Measurements from ENCODE around the gene SRP54.
"Not testable (repeated sequence)": the region's sequence is repeated elsewhere in the genome, so short reads cannot be mapped to it uniquely, and the experiment has no call there.

The SRP54 gene

DNA sequence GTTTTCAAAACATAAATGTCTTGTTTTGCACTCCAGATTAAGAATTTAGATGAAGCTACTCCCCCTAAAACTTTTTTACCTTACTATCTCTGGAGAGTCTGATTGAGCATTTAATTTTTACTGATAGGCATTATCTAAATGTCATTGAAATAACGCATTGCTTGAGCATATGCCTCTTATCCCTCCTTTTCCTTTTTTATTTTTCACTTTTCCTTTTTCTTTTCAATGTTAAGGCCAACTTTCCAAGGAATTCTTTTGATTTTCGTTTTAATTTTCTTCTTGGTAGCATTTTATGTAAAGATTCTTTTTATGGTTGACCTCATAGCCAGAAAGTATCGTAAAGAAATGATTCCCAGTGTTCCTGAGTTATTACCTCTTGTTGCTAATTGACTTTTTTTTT is 2.9 kb downstream of the SRP54 start:
- no peak for DNase-seq

DNA sequence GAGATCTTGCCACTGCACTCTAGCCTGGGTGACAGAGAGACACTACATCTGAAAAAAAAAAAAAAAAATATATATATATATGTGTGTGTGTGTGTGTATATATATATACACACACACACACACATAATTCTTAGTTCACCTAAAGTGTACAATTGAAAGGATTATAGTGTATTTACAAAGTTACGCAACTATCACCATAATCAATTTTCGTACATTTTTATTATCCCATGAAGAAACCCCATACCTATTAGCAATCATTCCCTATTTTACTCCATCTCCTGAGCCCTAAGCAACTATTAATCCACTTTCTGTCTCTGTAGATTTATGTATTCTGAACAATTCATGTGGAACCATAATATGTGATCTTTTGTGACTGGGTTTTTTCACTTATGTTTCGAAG is 4.4 kb downstream of the SRP54 start:
- DNase-seq, result no peak

DNA sequence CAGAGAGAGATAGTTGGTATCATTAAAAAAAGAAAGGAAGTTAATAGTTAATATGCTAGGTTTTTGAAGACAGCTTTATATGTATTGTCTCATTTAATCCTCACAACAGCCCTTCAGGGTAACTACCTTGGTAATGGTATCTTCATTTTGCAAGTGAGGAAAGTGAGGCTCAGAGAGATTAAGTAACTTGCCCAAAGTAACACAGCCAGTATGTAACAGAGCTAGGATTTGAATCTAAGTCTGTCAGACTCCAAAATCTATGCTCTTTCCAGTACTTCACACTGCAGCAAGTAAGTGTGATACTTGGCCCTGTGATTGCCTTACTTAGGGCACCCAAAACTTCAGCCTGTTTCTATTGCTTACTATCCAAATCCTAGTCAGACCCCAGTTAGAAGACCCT is 7.0 kb downstream of the SRP54 start:
- no peak for DNase-seq

DNA sequence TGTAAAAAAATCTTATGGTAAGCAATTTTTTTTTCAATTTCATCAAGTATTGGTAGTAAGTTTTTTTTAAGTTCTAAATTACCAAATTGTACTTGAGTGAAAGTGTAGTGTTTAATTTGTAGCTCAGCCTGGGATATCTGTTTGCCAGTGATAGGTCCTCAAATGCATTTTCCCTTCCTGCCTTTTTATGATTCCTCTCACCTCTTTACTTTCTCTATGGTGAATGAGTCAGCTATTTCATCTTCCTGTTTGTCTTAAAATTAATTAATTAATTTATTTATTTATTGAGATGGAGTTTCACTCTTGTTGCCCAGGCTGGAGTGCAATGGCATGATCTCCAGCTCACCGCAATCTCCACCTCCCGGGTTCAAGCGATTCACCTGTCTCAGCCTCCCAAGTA is 10.6 kb downstream of the SRP54 start:
- no peak for DNase-seq

DNA sequence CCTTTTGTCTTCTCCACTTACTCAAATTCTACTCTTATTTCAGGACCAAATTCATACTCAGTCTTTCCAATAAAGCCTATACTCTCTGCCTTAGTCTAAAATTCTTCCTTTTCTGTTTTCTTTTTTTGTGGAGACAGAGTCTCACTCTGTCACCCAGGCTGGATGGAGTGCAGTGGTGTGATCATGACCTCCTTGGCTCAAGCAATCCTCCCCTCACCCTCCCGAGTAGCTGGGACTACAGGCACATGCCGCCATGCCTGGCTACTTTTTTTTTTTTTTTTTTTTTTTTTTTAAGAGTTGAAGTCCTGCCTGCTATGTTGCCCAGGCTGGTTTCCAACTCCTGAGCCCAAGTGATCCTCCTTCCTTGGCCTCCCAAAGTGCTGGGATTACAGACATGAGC is 11.9 kb downstream of the SRP54 start:
- no peak for DNase-seq

DNA sequence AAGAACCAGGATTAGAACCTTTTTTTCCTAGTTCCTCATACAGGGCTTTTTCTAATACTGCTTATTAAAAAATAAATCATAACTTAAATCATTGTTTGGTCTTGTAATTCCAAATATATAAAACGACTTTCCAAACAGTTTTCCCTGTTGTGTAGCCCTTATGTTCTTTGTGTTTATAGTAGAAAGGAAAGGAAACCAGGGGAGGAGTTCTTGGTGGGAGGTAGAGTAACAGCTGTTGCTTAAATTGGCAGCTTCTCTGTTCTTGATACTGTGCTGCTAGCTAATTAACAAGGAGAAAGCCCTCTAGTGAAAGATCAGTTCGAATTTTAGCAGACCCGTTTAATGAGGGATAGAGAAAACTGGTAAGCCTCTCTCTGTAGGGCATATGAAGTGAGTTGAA is 15.0 kb downstream of the SRP54 start:
- no peak for DNase-seq

DNA sequence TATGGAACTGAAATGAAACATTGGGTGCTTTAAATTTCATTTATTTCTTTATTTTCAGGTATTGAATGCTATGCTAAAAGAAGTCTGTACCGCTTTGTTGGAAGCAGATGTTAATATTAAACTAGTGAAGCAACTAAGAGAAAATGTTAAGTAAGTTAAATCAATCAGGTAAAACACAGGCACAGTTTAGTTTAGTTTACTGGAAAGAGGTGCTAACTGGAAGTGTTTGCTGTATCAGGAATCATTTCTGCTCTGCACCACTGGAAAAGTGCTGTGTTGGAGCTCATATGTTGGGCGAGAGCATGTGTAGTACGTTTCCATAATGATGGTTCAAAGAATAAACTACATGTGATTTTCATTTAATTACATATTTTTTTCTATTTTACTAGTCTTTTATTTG is 16.7 kb downstream of the SRP54 start:
- DNase-seq, result no peak

DNA sequence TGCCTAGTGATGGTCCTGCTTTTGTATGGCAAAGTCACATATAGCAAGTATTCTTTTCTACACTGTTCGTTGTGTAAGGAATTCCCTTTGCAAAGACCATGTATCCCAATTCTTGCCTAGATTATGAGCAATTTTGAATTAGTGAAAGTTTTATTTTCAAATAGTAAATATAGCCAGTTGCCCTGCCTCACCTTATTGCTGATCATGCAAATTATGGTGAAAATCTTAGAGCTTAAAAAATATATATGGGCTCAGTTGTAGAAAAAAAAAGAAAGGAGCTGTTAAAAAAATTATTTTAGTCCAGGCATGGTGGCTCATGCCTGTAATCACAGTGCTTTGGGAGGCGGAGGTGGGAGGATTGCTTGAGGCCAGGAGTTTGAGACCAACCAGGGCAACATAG is 18.8 kb downstream of the SRP54 start:
- no peak for DNase-seq

DNA sequence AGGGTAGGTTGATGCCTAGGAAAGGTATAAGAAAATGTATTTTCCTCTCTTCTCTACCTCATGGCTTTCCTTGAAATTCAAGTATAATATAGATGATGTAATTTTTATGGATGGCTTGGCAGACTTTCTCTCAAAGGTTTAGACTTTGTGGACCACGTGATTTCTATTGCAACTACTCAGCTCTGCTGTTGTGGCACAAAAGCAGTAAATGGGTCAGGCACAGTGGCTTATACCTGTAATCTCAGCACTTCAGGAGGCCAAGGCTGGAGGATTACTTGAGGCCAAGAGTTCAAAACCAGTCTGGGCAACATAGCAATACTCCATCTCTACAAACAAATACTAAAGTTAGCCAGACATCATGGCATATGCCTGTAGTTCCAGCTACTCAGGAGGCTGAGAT is 22.0 kb downstream of the SRP54 start:
- DNase-seq, result no peak

DNA sequence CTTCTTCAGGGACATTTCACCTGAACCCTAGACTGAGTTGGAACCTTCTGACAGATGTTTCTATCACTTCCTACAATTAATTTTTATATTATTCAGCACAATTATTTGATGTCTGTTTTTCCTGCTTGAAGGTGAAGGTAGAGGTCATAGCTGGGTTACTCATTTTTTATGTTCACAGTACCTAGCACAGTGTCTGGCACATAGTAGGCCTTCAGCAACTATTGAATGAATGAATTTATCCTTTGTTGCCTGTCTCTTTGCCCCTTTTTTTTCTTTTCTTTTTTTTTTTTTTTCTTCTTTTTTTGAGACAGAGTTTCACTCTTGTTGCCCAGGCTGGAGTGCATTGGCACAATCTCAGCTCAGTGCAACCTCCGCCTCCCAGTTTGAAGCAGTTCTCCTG is 33.8 kb downstream of the SRP54 start:
- no peak for DNase-seq

DNA sequence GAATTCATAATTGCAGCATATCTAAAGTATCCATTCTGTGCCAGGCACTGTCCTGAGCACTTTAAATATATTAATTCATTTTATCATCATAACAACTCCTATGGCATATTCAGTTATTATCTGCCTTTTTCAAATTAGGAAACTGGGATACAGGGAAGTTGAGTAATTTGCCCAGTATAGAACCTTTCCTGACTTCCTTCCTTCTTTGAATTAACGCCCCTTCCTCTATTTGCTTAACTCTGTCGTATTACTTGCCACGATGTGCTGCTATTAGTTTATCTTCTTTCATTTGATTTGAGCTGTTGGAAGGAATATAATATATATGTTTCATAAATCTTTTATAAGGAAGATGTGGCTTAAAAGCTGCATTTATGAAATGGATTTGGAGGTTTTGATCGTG is 37.9 kb downstream of the SRP54 start:
- no peak for DNase-seq

DNA sequence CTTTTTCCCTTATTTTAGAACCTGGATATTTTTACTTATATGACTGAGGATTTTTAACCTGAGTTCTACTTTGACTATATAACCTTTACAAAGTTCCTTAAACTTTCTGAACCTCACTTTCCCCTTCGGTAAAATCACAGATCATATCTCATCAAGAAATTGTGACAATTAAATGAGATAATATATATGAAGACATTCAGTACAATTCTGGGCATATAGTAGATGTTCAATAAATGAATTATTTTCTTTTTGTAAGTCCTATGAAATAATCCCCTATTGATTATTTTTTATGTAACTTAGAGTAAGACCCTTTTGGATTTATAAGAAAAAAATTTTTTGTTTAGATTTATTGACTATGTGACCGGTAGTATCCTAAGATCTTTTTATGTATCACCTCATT is 45.6 kb downstream of the SRP54 start:
- no peak for DNase-seq

DNA sequence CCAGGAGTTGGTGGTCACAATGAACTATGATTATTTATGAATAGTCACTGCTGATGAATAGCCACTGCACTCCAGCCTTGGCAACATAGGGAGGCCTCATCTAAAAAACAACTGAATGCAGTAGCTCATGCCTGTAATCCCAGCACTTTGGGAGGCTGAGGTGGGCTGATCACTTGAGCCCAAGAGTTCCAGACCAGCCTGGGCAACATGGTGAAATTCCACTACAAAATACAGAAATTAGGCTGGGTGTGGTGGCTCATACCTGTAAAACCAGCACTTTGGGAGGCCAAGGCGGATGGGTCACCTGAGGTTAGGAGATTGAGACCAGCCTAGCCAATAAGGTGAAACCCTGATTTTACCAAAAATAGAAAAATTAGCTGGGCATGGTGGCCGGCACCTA is 49.8 kb downstream of the SRP54 start:
- no peak for DNase-seq

DNA sequence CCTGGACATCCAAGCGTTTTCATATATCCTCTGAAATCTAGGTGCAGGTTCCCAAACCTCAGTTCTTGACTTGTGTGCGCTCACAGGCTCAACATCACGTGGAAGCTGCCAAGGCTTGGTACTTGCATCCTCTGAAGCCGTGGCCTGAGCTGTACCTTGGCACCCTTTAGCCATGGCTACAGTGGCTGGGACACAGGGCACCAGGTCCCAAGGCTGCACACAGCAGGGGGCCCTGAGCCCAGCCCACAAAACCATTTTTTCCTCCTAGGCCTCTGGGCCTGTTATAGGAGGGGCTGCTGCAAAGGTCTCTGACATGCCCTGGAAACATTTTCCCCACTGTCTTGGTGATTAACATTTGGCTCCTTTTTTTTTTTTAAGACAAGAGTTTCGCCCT is 51.6 kb downstream of the SRP54 start:
- no peak for DNase-seq

DNA sequence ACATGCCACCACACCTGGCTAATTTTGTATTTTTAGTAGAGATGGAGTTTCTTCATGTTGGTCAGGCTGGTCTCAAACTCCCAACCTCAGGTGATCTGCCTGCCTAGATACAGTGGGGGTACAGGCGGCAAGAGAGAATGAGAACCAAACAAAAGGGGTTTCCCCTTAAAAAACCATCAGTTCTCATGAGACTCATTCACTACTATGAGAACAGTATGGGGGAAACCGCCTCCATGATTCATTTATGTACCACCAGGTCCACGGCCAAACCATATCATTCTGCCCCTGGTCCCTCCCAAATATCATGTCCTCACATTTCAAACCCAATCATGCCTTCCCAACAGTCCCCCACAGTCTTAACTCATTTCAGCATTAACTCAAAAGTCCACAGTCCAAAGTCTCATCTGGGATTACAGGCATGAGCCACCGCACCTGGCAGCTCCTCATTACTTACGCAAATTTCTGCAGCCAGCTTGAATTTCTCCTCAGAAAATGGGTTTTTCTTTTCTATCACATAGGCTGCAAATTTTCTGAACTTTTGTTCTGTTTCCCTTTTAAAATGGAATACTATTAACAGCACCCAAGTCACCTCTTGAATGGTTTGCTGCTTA is 52.3 kb downstream of the SRP54 start:
- DNase-seq, result not testable (repeated sequence)

DNA sequence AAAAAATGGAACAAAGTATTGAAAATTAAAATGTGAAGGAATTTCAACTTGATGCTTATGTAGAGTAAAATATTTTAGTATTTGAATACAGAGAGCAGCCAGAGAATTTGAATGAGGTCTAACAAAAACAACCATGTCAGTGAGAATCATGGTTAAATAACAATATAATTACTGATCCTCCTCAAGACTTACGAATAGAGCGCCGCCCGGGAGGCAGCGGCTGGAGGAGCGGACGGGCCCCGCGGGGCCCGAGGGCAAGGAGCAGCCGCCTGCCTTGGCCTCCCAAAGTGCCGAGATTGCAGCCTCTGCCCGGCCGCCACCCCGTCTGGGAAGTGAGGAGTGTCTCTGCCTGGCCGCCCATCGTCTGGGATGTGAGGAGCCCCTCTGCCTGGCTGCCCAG is 55.5 kb downstream of the SRP54 start:
- not testable (repeated sequence) for DNase-seq

DNA sequence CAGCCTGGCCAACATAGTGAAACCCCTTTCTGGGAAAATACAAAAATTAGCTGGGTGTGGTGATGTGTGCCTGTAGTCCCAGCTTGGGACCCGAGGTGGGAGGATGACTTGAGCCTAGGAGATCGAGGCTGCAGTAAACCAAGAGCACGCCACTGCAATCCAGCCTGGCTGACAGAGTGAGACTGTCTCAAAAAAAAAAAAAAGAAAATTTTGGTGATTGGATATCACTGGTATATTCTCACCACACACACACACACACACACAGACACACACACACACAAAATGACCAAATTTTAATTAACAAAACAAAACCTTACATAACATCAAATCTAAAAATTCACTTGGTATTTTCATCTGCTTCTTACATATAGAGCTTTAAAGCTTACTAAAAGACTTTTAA is 59.8 kb downstream of the SRP54 start:
- no peak for DNase-seq

DNA sequence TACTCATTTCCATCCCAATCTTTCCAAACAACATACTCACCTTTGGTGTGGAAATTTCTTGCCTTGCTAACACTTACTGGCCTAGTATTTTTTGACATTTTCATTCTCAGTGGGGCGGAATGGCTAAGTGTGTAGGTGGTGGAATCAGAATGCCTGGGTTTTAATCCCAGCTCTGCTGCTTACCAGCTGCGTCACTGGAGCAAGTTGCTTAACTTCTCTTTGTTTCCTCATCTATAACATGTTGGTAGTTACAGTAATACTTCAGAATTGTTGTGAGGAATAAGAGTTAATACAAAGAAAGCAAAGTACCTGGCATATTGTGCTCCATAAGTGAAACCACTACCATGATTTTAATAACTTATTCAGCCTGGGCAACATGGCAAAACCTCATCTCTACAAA is 60.3 kb downstream of the SRP54 start:
- DNase-seq, result no peak

DNA sequence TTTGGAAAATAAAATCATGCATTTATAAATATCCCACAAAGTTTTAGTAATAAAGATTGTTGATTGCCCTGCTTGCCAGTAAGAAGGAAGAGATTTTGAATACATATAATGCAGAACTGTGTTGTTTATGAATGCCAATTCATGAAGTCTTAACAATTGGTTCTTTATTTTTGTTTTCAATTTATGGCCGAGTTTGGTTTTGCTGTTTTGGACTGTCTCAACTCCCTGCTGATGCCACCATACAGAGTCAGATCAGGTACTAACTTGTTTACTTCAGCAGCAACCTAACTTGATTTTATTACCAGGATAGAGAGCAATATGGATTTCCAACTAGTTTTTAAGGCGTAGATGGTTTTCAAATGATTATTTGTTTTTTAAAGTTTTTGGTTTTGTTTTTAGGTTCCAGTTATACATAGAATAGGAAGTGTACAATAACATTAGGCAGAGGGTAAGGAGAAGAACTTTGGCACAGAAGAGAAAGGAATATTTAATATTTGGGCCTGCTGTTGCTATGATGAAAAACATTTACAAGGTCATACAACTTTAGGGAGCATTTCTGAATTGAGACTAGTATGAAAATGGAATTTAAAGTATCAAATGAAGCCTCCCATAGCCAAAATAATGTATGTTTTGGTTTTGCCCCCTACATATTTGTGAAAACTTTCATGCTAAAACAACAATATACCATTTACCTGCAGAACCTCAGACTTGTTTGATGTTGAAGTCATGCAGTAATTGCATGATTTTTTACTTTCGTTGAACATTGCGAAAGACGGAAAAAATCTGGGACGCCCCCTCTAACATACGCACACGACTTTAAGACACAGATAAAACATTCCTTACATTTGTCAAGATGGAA is 62.4 kb downstream of the SRP54 start:
- peak; percentile 6 for DNase-seq

DNA sequence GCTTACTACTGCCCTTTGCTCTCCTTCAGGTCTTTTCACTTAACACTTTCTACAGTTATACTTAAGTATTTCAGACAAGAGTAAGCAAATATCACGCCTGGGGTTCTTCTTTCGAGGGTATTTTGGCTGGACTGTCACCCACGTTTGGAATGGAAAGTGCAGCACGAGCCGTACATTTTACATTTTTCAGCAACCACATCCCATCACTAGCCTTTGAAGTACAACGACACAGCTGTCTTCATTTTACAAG is 62.9 kb downstream of the SRP54 start:
- no peak for DNase-seq

DNA sequence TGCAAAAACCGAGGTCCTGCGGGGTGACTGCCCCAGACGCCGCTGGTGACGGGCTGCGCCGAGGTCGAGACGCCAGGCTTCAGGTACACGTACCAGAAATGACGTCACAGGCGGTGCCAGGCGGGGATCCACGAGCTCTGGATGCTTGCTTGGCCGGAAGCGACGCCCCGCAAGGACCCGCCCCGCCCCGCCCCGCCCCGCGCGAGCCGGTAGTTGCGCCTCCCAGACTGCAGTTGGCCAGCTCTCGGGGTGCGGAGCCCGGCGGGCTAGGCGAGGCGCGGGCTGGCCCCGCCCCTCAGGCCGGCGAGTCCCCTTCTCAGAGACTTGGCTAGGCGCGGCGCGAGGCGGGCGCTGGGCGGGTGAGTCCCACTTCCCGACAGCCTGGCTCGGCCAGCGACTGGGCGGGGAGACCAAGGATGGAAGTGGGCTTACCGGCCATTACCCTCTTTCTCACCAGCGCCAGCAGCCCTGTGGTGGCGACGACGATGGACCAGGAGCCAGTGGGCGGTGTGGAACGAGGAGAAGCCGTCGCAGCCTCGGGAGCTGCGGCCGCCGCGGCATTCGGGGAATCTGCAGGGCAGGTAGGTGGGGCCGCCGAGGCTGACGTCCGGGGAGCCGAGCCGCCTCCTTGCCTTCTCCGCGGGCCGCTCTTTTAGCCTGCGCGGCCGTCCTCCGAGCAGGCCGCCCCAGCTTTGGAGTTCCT is 63.4 kb downstream of the SRP54 start, which contains the start of gene FAM177A1:
Gene FAM177A1, plus strand, starts transcription at position 225 of the 703 bp plus-strand sequence. Its CDS starts 192 bp downstream, at position 417.
- DNase-seq, result peak; percentile 99

DNA sequence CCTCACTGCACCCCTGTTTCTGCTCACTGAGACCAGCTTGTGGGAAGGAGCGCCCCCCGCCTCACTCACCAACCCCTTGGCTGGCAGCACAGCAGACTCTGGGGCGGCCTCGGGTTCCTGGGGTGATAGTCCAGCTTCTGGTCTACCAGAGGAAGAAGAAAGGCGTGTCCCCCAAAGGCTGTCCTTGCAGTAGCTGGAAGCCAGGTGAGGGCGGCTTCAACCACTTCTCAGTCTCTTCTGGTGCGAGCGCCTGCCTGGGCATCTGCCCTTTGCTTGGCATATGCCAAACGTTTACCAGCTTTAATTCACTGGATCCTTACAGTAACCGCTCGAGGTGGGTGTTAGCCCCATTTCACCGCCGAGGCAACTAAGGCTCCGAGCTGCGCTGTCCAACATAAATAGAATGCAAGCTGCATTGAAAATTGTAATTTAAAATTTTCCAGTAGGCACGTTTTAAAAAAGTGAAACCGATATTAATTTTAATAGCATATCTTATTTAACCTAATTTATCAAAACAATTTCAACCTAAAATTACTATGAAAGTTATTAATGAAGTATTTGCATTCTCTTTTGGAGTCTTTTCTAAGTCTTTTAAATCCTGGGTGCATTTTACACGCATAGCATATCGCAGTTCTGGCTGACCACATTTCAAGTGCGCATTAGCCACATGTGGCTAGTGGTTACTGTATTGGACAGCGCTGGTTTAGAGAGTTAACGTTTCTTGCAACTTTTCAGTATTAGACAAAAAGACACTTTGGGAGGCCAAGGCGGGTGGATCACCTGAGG is 64.2 kb downstream of the SRP54 start:
- peak; percentile 21 for DNase-seq

DNA sequence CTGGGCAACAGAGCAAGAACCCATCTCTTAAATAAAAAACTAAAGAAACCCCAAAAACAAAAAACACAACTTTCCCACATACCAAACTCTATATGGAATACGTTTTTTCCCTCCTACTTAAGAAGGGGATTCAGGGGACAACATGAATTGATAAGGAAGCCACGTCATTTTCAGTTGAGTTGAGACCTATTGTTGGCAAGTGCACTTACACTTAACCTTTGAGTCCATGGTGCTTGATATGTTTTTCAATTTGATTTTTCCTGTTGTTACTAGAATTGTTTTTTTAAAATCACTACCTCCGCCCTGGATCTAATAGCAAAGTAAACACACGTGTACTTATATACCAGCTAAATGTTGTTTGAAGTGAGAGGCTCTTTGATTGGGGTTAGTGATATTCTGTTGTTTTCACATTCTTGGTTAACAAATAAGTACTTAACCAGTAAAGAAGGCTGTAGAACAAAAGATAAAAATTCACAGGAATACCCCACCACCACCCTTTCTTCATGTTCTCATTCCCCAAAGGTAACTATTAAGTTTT is 65.3 kb downstream of the SRP54 start:
- no peak for DNase-seq

All from CD4-positive, alpha-beta T cell treated with Interleukin-12 subunit alpha and Interleukin-12 subunit beta, for 1 hour (primary cell).